ENCODE data around the gene CKS1B. TPM values are rescaled to one million over a fixed set of nuclear protein-coding genes. Genes with fewer than 3 reads are reported as not detected.

Gene CKS1B
- total RNA-seq, 2 donors from 2014 or later: 49.5 to 76.5 TPM

DNA sequence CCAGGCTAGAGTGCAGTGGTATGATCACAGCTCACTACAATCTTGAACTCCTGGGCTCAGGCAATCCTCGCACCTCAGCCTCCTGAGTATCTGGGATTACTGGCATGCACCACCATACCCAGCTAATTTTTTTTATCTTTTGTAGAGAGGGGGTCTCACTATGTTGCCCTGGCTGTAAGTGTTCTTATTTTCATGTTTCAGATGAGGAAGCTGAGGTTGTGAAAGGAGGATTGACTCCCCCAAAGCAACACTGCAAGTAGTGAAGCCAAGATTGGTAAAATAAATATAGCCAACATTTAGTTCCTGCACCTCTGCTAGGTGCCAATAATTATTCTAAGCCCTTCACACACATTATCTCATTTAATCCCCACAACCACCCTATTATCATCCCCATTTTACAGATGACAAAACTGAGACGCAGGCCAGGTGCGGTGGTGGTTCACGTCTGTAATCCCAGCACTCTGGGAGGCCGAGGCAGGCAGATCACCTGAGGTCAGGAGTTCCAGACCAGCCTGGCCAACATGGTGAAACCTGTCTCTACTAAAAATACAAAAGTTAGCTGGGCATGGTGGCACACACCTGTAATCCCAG is 40.0 kb upstream of the CKS1B start:
- TF ChIP-seq, protein P1, sequence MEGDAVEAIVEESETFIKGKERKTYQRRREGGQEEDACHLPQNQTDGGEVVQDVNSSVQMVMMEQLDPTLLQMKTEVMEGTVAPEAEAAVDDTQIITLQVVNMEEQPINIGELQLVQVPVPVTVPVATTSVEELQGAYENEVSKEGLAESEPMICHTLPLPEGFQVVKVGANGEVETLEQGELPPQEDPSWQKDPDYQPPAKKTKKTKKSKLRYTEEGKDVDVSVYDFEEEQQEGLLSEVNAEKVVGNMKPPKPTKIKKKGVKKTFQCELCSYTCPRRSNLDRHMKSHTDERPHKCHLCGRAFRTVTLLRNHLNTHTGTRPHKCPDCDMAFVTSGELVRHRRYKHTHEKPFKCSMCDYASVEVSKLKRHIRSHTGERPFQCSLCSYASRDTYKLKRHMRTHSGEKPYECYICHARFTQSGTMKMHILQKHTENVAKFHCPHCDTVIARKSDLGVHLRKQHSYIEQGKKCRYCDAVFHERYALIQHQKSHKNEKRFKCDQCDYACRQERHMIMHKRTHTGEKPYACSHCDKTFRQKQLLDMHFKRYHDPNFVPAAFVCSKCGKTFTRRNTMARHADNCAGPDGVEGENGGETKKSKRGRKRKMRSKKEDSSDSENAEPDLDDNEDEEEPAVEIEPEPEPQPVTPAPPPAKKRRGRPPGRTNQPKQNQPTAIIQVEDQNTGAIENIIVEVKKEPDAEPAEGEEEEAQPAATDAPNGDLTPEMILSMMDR (IDR thresholded peaks at IDR 0.05): no peak
- Histone ChIP-seq H3K36me3 (no peaks in the 10 kb centered on the region), H3K4me3 (no peak overlapping the region), H3K9me3 (no peaks in the 10 kb centered on the region), H3K9ac (ENCODE audit: low read depth in 2 of 2, low read length in 2 of 2) (no peak overlapping the region), H3K4me1 (no peaks in the 10 kb centered on the region), H3K27me3 (no peaks in the 10 kb centered on the region), H3K27ac (no peak overlapping the region)
- intact Hi-C loops (cut with DNase I): no loop called here
- DNase-seq: no peak

DNA sequence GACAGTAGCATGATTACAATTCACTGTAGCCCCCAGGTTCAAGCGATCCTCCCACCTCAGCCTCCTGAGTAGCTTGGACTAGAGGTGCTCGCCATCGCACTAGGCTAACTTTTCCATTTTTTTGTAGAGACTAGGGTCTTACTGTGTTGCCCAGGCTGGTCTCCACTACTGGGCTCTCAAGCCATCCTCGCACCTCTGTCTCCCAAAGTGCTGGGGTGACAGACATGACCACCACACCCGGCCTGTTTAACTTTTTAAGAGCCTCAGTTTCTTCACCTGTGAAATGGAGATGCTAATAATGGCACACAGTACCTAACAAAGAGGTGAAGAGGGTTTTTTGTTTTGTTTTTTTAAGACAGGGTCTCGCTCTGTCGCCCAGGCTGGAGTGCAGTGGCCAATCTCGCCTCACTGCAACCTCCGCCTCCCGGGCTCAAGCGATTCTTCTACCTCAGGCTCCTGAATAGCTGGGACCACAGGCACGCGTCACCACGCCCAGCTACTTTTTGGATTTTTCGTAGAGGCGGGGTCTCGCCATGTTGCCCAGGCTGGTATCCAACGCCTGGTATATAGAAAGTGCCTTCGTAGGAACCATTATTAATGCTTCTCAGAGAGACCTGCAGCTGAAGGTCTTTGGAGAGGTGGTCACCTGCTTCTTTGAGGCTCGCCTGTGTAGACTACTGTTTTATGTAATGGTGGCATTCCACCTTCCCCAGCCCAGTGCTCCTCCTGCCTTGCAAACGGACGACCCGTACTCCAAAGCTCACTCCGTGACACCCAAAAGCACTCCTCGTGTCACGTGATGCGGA is 38.5 kb upstream of the CKS1B start:
- intact Hi-C loops (cut with DNase I): no loop called here
- Histone ChIP-seq H3K27me3 (no peaks in the 10 kb centered on the region), H3K36me3 (no peaks in the 10 kb centered on the region), H3K27ac (peak overlapping the region; percentile 96), H3K4me1 (no peaks in the 10 kb centered on the region), H3K4me3 (peak overlapping the region; percentile 61), H3K9me3 (no peaks in the 10 kb centered on the region), H3K9ac (ENCODE audit: low read depth in 2 of 2, low read length in 2 of 2) (peak overlapping the region; percentile 59 to 96)
- DNase-seq: no peak
- TF ChIP-seq, protein P1 (IDR thresholded peaks at IDR 0.05): no peak

DNA sequence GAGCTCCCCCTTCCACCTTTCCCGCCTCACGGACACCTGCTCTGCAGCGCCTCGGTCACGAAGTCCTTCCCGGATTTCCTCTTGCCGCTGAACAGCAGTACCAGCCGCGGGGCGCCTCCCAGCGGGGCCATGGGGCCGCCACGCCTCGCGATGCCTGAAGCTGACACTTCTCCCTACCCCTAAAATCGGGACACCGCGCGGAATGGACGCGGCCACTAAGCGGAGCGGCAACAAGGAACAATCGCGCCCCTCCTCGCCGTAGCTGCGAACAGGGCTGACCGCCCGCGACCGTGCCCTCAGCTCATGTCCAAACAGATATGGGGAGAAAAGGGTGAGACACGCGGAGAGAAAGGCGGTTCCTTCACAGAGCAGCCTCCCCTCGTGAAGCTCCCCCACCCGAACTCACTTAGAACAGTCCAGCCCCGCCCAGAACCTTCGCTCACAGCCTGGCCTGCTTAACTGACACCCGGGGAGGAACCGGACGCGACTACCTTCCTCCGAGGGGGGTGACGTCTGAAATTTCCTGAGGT is 37.9 kb upstream of the CKS1B start, which contains the start of gene PMVK:
Gene PMVK (minus strand): TSS at position 165 of the 530 bp plus-strand sequence. CDS start 34 bp downstream, at position 131.
- H3K9ac ChIP-seq (ENCODE audit: low read depth in 2 of 2, low read length in 2 of 2): peak within 1 kb of the TSS; percentile 59 to 96
- intact Hi-C loops (cut with DNase I): no loop called here
- H3K4me3 ChIP-seq: peak within 1 kb of the TSS; percentile 61
- no peaks in the 10 kb centered on the region for H3K9me3 ChIP-seq
- peak within 1 kb of the TSS; percentile 96 for H3K27ac ChIP-seq
- DNase-seq: peak; percentile 98
- no peaks in the 10 kb centered on the region for H3K4me1 ChIP-seq
- TF ChIP-seq, protein P1 (IDR thresholded peaks at IDR 0.05): no peak
- H3K27me3 ChIP-seq: no peaks in the 10 kb centered on the region
- no peaks in the 10 kb centered on the region for H3K36me3 ChIP-seq

DNA sequence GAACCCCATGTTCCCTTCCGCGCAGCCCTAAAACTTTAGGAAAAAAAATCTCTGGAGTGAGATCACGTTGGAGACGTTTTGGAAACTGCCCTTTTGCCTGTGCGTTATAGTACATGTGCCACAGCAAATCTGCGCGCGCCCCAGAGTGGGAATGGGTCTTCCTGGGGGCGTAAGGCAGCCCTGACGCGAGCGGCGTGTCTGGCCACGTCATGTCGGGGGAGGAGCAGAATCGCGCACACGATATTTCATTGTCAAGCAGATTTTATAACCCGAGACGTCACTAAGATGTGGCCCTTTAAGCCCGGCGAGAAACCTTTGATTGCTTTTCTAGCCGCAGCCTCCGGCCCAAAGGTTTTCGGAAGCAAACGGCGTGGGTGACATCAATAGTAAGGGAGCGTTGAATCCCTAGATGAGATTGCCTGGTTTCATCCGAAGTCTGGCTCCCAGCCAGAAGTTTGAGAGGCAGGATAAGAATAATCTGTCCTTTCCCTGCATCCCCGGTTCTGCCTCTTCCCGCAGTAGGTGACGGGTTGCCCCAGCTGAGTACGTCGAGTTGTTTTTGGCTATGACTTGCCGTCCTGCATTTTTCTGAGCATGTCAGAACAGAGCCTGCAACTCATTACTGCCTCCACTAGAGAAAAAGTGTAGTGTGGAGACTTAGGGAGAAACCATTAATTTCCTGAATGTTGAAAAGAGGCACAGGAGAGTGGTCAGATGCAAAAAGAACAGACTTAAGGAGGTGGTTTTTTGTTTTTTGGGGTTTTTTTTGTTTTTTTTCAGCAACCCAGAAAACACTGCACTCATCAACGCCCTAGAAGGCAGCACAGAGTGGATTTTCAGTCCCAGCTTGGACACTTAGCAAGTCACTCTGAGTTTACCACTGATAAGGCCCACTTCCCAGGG is 37.1 kb upstream of the CKS1B start:
- DNase-seq: peak; percentile 93
- Histone ChIP-seq H3K4me1 (no peaks in the 10 kb centered on the region), H3K9me3 (no peaks in the 10 kb centered on the region), H3K27ac (peak overlapping the region; percentile 96), H3K9ac (ENCODE audit: low read depth in 2 of 2, low read length in 2 of 2) (peak overlapping the region; percentile 59 to 96), H3K36me3 (no peaks in the 10 kb centered on the region), H3K4me3 (peak overlapping the region; percentile 61), H3K27me3 (no peaks in the 10 kb centered on the region)
- intact Hi-C loops (cut with DNase I): no loop called here
- TF ChIP-seq, protein P1 (IDR thresholded peaks at IDR 0.05): no peak

DNA sequence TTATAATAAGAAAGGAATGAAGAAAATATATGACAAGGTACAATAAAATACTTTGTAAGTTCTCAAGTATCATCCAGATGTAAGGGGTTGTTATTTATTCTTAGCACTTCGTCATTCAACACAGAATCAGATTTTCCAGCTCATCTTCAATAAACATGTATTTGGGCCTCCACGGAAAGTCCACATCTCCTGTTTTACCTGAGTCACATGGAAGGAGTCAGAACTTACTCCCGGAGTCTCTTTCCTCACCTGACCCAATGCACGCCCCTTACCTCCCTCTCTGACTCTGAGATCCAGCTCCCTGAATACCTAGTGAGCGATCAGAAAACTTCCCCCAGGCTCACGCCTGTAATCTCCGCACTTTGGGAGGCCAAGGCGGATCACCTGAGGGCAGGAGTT is 36.5 kb upstream of the CKS1B start:
- Histone ChIP-seq H3K4me1 (no peaks in the 10 kb centered on the region), H3K4me3 (no peak overlapping the region), H3K9me3 (no peaks in the 10 kb centered on the region), H3K9ac (ENCODE audit: low read depth in 2 of 2, low read length in 2 of 2) (peak overlapping the region; percentile 59 to 96), H3K27me3 (no peaks in the 10 kb centered on the region), H3K27ac (peak overlapping the region; percentile 96), H3K36me3 (no peaks in the 10 kb centered on the region)
- intact Hi-C loops (cut with DNase I): no loop called here
- DNase-seq: no peak
- TF ChIP-seq, protein P1 (IDR thresholded peaks at IDR 0.05): no peak
